Neural cell (in vitro differentiated cells): ENCODE data around the gene EPB42. TPM values are rescaled to one million over a fixed set of nuclear protein-coding genes. Genes with fewer than 3 reads are reported as not detected.

Experiments
- H2AFZ ChIP-seq: fragments of 200-600, 300-800 bp; sonication (generic), shearing (Covaris generic); 2 replicates; pipeline ENCODE4 v1.6.0; 2014; ENCODE audit warnings: low read depth, mild to moderate bottlenecking, antibody characterized with exemption, low read length, moderate library complexity
- H3F3A ChIP-seq: fragments of 200-600 bp; shearing (Covaris generic); 2 replicates; pipeline ENCODE4 v1.6.1; 2016; ENCODE audit warnings: mild to moderate bottlenecking, moderate library complexity, mixed read lengths, antibody characterized with exemption, low read length; ENCODE audit not compliant: insufficient read depth, poor library complexity, severe bottlenecking
- H3K27ac ChIP-seq: fragments of 200-600, 300-800 bp; sonication (generic), shearing (Covaris generic); 2 replicates; pipeline ENCODE4 v1.5.1; 2014; ENCODE audit warnings: mild to moderate bottlenecking, low read length, moderate library complexity
- H3K27me3 ChIP-seq: fragments of 300-800, 200-600 bp; sonication (generic), shearing (Covaris generic); 2 replicates; pipeline ENCODE4 v1.6.0; 2014; ENCODE audit warnings: mild to moderate bottlenecking, low read depth, low read length, moderate library complexity; ENCODE audit not compliant: insufficient read depth
- H3K36me3 ChIP-seq: fragments of 300-800, 200-600 bp; sonication (generic), shearing (Covaris generic); 2 replicates; pipeline ENCODE4 v1.5.1; 2014; ENCODE audit warnings: mild to moderate bottlenecking, antibody characterized with exemption, low read length, moderate library complexity; ENCODE audit not compliant: insufficient read depth
- H3K4me2 ChIP-seq: fragments of 300-800, 200-600 bp; sonication (generic), shearing (Covaris generic); 2 replicates; pipeline ENCODE4 v1.6.0; 2014; ENCODE audit warnings: mild to moderate bottlenecking, low read length
- H3K4me3 ChIP-seq: fragments of 300-800, 200-600 bp; sonication (generic), shearing (Covaris generic); 2 replicates; pipeline ENCODE4 v1.5.1; 2014; ENCODE audit warnings: mild to moderate bottlenecking, low read length, moderate library complexity
- H3K79me2 ChIP-seq: fragments of 200-600 bp; shearing (Covaris generic); replicated peaks from 2 replicates; pipeline ENCODE4 v1.6.0; 2014; ENCODE audit warnings: mild to moderate bottlenecking, low read length, moderate library complexity; ENCODE audit not compliant: insufficient read depth
- H3K9ac ChIP-seq: fragments of 300-800, 200-600 bp; sonication (generic), shearing (Covaris generic); 2 replicates; pipeline ENCODE4 v1.6.1; 2016; ENCODE audit warnings: mild to moderate bottlenecking, low read length, mixed read lengths
- H3K9me2 ChIP-seq: fragments of 200-600 bp; shearing (Covaris generic); 2 replicates; pipeline ENCODE4 v1.6.1; 2016; ENCODE audit warnings: mild to moderate bottlenecking, low read length, mixed read lengths; ENCODE audit not compliant: insufficient read depth
- H3K9me3 ChIP-seq: fragments of 200-600, 300-800 bp; sonication (generic), shearing (Covaris generic); 2 replicates; pipeline ENCODE4 v1.6.1; 2016; ENCODE audit warnings: mild to moderate bottlenecking, mixed run types, low read length, moderate library complexity, mixed read lengths
- H4K20me1 ChIP-seq: fragments of 200-600 bp; shearing (Covaris generic); 2 replicates; pipeline ENCODE4 v1.6.1; 2016; ENCODE audit warnings: mild to moderate bottlenecking, mixed run types; ENCODE audit not compliant: insufficient read depth
- EP300 ChIP-seq: fragments of 450-650 bp; conservative IDR thresholded peaks from 2 replicates; pipeline ENCODE4 v1.6.1; 2014; ENCODE audit warnings: antibody characterized with exemption, mild to moderate bottlenecking, moderate library complexity; ENCODE audit not compliant: poor library complexity, severe bottlenecking
- EZH2 ChIP-seq: fragments of 200-600, 300-800 bp; shearing (Covaris generic), sonication (generic); IDR thresholded peaks from 2 replicates; pipeline ENCODE4 v1.6.1; 2014; ENCODE audit warnings: antibody characterized with exemption, low read length, borderline replicate concordance, mild to moderate bottlenecking; ENCODE audit not compliant: insufficient read depth, poor library complexity, severe bottlenecking
- MXI1 ChIP-seq: fragments of 450-650 bp; conservative IDR thresholded peaks from 2 replicates; pipeline ENCODE4 v1.6.1; 2014; ENCODE audit warnings: antibody characterized with exemption, mild to moderate bottlenecking; ENCODE audit not compliant: poor library complexity, severe bottlenecking
- POLR2AphosphoS5 ChIP-seq: IDR thresholded peaks from 2 replicates; pipeline ENCODE4 v1.6.1; 2012
- RAD21 ChIP-seq: fragments of 450-650 bp; conservative IDR thresholded peaks from 2 replicates; pipeline ENCODE4 v1.6.1; 2014; ENCODE audit warnings: antibody characterized with exemption, mild to moderate bottlenecking, moderate library complexity
- REST ChIP-seq: IDR thresholded peaks from 2 replicates; pipeline ENCODE4 v1.6.1; 2012; ENCODE audit warnings: borderline replicate concordance
- SMC3 ChIP-seq: fragments of 450-650 bp; conservative IDR thresholded peaks from 2 replicates; pipeline ENCODE4 v1.6.1; 2014; ENCODE audit warnings: antibody characterized with exemption, mild to moderate bottlenecking, moderate library complexity; ENCODE audit not compliant: poor library complexity
- TAF1 ChIP-seq: IDR thresholded peaks from 2 replicates; pipeline ENCODE4 v1.6.1; 2012; ENCODE audit warnings: low read depth
- polyA plus RNA-seq: library from polyadenylated mRNA; depleted of rRNA; stranded (reverse); fragments of >200 nt; gene quantifications from 2 replicates; pipeline ENCODE4 v1.2.3, GENCODE V29; 2014
- TF ChIP-seq, protein P1 (sequence below): fragments of 450-650 bp; IDR thresholded peaks from 2 replicates; pipeline ENCODE4 v1.5.1; 2014; ENCODE audit warnings: antibody characterized with exemption, mild to moderate bottlenecking, moderate library complexity; ENCODE audit not compliant: poor library complexity, severe bottlenecking

EPB42 gene
- polyA plus RNA-seq, 1 donor from 2014 or later: not detected

- no peak overlapping the region for H3K4me2 ChIP-seq
- H3K36me3 ChIP-seq: no peaks in the 10 kb centered on the region
- TF ChIP-seq RAD21 (no peak), POLR2AphosphoS5 (no peak), TAF1 (no peak), EZH2 (no peak), MXI1 (no peak), EP300 (no peak), SMC3 (no peak)
- TF ChIP-seq, protein P1, sequence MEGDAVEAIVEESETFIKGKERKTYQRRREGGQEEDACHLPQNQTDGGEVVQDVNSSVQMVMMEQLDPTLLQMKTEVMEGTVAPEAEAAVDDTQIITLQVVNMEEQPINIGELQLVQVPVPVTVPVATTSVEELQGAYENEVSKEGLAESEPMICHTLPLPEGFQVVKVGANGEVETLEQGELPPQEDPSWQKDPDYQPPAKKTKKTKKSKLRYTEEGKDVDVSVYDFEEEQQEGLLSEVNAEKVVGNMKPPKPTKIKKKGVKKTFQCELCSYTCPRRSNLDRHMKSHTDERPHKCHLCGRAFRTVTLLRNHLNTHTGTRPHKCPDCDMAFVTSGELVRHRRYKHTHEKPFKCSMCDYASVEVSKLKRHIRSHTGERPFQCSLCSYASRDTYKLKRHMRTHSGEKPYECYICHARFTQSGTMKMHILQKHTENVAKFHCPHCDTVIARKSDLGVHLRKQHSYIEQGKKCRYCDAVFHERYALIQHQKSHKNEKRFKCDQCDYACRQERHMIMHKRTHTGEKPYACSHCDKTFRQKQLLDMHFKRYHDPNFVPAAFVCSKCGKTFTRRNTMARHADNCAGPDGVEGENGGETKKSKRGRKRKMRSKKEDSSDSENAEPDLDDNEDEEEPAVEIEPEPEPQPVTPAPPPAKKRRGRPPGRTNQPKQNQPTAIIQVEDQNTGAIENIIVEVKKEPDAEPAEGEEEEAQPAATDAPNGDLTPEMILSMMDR: no peak
- H4K20me1 ChIP-seq: no peaks in the 10 kb centered on the region
- H3F3A ChIP-seq: no peaks in the 10 kb centered on the region
- H3K9me3 ChIP-seq: no peaks in the 10 kb centered on the region
- no peaks in the 10 kb centered on the region for H3K27me3 ChIP-seq
- no peak overlapping the region for H3K4me3 ChIP-seq
- H2AFZ ChIP-seq: no peak overlapping the region
- H3K27ac ChIP-seq: no peak overlapping the region
- H3K9me2 ChIP-seq: no peaks in the 10 kb centered on the region
- H3K79me2 ChIP-seq: no peaks in the 10 kb centered on the region
- H3K9ac ChIP-seq: no peak overlapping the region
These were observed 26.0 kb downstream of the EPB42 start for GRCh38 chr15:43194795-43195194.

- Histone ChIP-seq H2AFZ (no peak overlapping the region), H3K9ac (no peak overlapping the region), H3K9me3 (no peaks in the 10 kb centered on the region), H3K4me2 (no peak overlapping the region), H3F3A (no peaks in the 10 kb centered on the region), H3K4me3 (no peak overlapping the region), H3K27me3 (no peaks in the 10 kb centered on the region), H3K36me3 (no peaks in the 10 kb centered on the region), H3K9me2 (no peaks in the 10 kb centered on the region), H4K20me1 (no peaks in the 10 kb centered on the region), H3K27ac (no peak overlapping the region), H3K79me2 (no peaks in the 10 kb centered on the region)
- TF ChIP-seq EZH2 (no peak), TAF1 (no peak), RAD21 (no peak), MXI1 (no peak), SMC3 (no peak), REST (no peak), EP300 (no peak), POLR2AphosphoS5 (no peak)
- TF ChIP-seq, protein P1: no peak
These were observed 27.1 kb downstream of the EPB42 start for GRCh38 chr15:43193710-43194109.
